SK-N-SH (cell line): ENCODE data around the gene TMEM72.

Source experiments
- CHD2 ChIP-seq: fragments of 150-350 bp; IDR thresholded peaks from 2 replicates; pipeline ENCODE4 v1.6.1; 2018; ENCODE audit warnings: low read length; ENCODE audit not compliant: partially characterized antibody
- CTCF ChIP-seq: fragments of 200-600 bp; sonication (generic); IDR thresholded peaks from 2 replicates; pipeline ENCODE4 v1.6.1; 2017; ENCODE audit warnings: antibody characterized with exemption, mild to moderate bottlenecking, moderate library complexity
- FOXM1 ChIP-seq: IDR thresholded peaks from 2 replicates; pipeline ENCODE4 v1.4.0; 2012; ENCODE audit warnings: low read depth, mild to moderate bottlenecking
- MAX ChIP-seq: IDR thresholded peaks from 2 replicates; pipeline ENCODE4 v1.4.0; 2012; ENCODE audit warnings: low read depth
- POLR2AphosphoS5 ChIP-seq: IDR thresholded peaks from 2 replicates; pipeline ENCODE4 v1.6.1; 2012; ENCODE audit warnings: low read depth, low read length
- RAD21 ChIP-seq: IDR thresholded peaks from 2 replicates; pipeline ENCODE4 v1.6.1; 2012; ENCODE audit warnings: mild to moderate bottlenecking, low read length
- REST ChIP-seq: IDR thresholded peaks from 2 replicates; pipeline ENCODE4 v1.6.1; 2012; ENCODE audit warnings: mild to moderate bottlenecking, low read depth, low read length, moderate library complexity
- SMC3 ChIP-seq: IDR thresholded peaks from 2 replicates; pipeline ENCODE4 v1.6.1; 2012; ENCODE audit warnings: low read depth, low read length, improper control_type of control experiment
- TAF1 ChIP-seq: IDR thresholded peaks from 2 replicates; pipeline ENCODE4 v1.6.1; 2012; ENCODE audit warnings: low read depth, mild to moderate bottlenecking, low read length, moderate library complexity, borderline replicate concordance
- USF2 ChIP-seq: fragments of 150-350 bp; IDR thresholded peaks from 2 replicates; pipeline ENCODE4 v1.6.1; 2017; ENCODE audit warnings: antibody characterized with exemption, low read length, low read depth, borderline replicate concordance

- no peak for TF ChIP-seq CTCF
- no peak for TF ChIP-seq RAD21
- TF ChIP-seq POLR2AphosphoS5, result no peak
- no peak for TF ChIP-seq SMC3
- TF ChIP-seq CHD2, result no peak
- TF ChIP-seq USF2, result no peak
- no peak for TF ChIP-seq REST
- TF ChIP-seq FOXM1, result no peak
- no peak for TF ChIP-seq TAF1
- no peak for TF ChIP-seq MAX
Measured at GRCh38 chr10:44863344-44864047, 47.6 kb upstream of the TMEM72 start.
